ENCODE results near the gene ACTR5.
"Not testable (repeated sequence)": the region's sequence is repeated elsewhere in the genome, so short reads cannot be mapped to it uniquely, and the experiment has no call there.

The ACTR5 gene

DNA sequence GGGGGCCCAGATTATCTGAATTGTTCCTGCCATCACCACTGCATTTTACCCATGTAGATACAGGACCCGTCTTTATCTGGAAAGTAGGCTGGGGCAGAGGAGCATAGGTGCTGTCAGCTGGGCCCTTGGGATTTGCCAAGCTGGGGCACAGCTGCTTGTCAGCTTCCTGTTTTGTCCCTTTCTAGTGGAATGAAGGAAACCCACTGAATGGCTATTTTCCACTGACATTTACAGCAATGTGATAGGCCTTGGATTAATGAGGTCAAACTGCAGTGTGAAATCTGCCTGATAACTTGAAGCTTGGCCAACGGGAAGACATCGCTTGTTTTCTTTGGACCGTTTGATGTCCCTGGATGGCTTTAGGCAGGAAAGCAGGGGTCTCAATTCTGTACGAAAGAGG is 63.9 kb downstream of the ACTR5 start:
- H3K79me2 ChIP-seq (ENCODE audit: insufficient read depth, low read depth) = no peaks in the 10 kb centered on the region
- no peak overlapping the region for H3K27ac ChIP-seq
- no peaks in the 10 kb centered on the region for H3K4me1 ChIP-seq (ENCODE audit: low read depth, poor library complexity, severe bottlenecking)
- no peak overlapping the region for H3K9ac ChIP-seq
- no peaks in the 10 kb centered on the region for H3K27me3 ChIP-seq (ENCODE audit: insufficient read depth, low read depth)
- TF ChIP-seq, protein P1, sequence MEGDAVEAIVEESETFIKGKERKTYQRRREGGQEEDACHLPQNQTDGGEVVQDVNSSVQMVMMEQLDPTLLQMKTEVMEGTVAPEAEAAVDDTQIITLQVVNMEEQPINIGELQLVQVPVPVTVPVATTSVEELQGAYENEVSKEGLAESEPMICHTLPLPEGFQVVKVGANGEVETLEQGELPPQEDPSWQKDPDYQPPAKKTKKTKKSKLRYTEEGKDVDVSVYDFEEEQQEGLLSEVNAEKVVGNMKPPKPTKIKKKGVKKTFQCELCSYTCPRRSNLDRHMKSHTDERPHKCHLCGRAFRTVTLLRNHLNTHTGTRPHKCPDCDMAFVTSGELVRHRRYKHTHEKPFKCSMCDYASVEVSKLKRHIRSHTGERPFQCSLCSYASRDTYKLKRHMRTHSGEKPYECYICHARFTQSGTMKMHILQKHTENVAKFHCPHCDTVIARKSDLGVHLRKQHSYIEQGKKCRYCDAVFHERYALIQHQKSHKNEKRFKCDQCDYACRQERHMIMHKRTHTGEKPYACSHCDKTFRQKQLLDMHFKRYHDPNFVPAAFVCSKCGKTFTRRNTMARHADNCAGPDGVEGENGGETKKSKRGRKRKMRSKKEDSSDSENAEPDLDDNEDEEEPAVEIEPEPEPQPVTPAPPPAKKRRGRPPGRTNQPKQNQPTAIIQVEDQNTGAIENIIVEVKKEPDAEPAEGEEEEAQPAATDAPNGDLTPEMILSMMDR (conservative IDR thresholded peaks at IDR 0.05; ENCODE audit: low read depth, low read length) = no peak
- H3K4me2 ChIP-seq = no peak overlapping the region
- no peak overlapping the region for H2AFZ ChIP-seq (ENCODE audit: low read depth)
- no peak overlapping the region for H3K4me3 ChIP-seq (IDR thresholded peaks at IDR 0.05; ENCODE audit: insufficient read depth, low read depth, low read length)
- H4K20me1 ChIP-seq (ENCODE audit: insufficient read depth) = no peaks in the 10 kb centered on the region
- no peaks in the 10 kb centered on the region for H3K36me3 ChIP-seq (ENCODE audit: insufficient read depth)

DNA sequence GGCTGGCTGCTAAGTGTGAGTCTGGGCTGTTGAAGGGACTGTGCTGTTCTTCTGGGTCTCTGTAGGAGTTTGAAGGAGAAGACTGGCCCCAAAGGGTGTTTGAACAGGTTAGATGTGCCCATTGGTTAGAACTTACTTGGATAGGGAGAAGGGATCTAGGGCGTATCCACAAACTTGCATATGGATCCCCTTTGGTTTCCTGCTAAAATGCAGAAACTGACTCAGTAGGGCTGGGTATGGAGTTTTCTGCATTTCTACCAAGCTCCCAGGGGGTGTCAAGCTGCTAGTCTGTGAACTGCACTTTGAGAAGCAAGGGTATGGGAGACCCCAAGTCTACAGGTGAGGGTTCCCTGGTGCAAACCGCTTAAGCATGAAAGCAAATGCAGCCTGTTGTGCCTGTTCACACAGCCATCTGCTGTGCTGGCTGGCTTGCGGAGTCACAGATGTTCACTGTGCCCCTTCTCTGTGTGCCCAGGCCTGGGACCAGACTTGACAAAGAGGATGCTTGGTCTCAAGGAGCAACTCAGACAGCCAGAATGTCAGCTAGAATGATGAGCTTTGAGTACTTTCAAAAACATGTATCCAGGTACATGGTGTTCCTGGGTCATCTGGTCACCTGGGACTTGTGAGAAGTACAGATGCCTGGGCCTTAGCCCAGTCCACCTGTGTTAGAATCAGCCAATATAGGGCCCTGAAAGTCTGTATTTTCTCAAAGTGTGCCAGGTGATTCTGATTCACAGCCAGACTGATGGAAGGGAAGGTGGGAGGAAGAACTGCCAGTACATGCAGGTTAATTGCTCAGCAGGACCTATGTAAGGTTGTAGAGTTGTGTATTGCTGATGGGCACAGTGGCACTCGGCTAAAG is 64.7 kb downstream of the ACTR5 start:
- TF ChIP-seq, protein P1 (conservative IDR thresholded peaks at IDR 0.05; ENCODE audit: low read depth, low read length) = no peak
- Histone ChIP-seq H4K20me1 (ENCODE audit: insufficient read depth) (no peaks in the 10 kb centered on the region), H3K4me3 (IDR thresholded peaks at IDR 0.05; ENCODE audit: insufficient read depth, low read depth, low read length) (no peak overlapping the region), H3K27ac (no peak overlapping the region), H3K4me1 (ENCODE audit: low read depth, poor library complexity, severe bottlenecking) (no peaks in the 10 kb centered on the region), H3K4me2 (no peak overlapping the region), H3K9ac (no peak overlapping the region), H3K27me3 (ENCODE audit: insufficient read depth, low read depth) (no peaks in the 10 kb centered on the region), H3K36me3 (ENCODE audit: insufficient read depth) (no peaks in the 10 kb centered on the region), H2AFZ (ENCODE audit: low read depth) (no peak overlapping the region), H3K79me2 (ENCODE audit: insufficient read depth, low read depth) (no peaks in the 10 kb centered on the region)

DNA sequence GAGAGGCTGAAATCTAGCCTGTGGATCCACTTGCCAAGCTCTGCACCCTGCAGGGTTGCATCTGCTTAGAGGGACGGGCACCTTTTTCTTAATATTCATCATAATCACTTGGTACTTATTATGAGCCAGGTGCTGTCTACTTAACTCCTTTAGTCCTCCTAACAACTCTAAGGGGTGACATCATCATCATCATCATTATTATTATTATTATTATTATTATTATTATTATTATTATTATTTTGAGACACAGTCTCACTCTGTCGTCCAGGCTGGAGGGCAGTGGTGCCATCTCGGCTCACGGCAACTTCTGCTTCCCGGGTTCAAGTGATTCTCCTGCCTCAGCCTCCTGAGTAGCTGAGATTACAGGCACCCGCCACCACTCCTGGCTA is 65.3 kb downstream of the ACTR5 start:
- not testable (repeated sequence) for H3K4me1 ChIP-seq (ENCODE audit: low read depth, poor library complexity, severe bottlenecking); H3K27me3 ChIP-seq (ENCODE audit: insufficient read depth, low read depth); H3K4me3 ChIP-seq (IDR thresholded peaks at IDR 0.05; ENCODE audit: insufficient read depth, low read depth, low read length); H3K36me3 ChIP-seq (ENCODE audit: insufficient read depth); H3K27ac ChIP-seq; H3K9ac ChIP-seq; H3K79me2 ChIP-seq (ENCODE audit: insufficient read depth, low read depth); H4K20me1 ChIP-seq (ENCODE audit: insufficient read depth); H2AFZ ChIP-seq (ENCODE audit: low read depth); H3K4me2 ChIP-seq

DNA sequence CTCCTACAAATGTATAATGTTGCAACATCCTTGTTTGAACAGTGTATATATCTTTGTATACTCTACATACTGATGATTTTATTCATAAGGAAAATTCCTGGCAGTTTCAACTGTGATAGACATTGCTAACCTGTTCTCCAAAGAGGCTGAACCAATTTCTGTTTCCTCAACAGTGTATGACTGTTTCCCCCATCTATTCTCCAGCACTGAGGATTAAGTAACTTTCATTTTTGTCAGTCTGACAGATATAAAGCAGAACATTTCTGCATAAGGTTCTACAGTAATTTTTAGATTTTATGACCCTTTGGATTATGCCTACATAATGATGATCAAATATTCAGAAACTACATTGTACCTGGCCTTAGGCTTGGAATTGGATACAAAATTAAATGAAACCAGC is 67.2 kb downstream of the ACTR5 start:
- H3K4me2 ChIP-seq = no peak overlapping the region
- H2AFZ ChIP-seq (ENCODE audit: low read depth) = no peak overlapping the region
- H3K36me3 ChIP-seq (ENCODE audit: insufficient read depth) = no peaks in the 10 kb centered on the region
- no peaks in the 10 kb centered on the region for H3K27me3 ChIP-seq (ENCODE audit: insufficient read depth, low read depth)
- TF ChIP-seq, protein P1 (conservative IDR thresholded peaks at IDR 0.05; ENCODE audit: low read depth, low read length) = no peak
- H3K27ac ChIP-seq = no peak overlapping the region
- H3K4me1 ChIP-seq (ENCODE audit: low read depth, poor library complexity, severe bottlenecking) = no peaks in the 10 kb centered on the region
- no peaks in the 10 kb centered on the region for H4K20me1 ChIP-seq (ENCODE audit: insufficient read depth)
- no peak overlapping the region for H3K4me3 ChIP-seq (IDR thresholded peaks at IDR 0.05; ENCODE audit: insufficient read depth, low read depth, low read length)
- H3K79me2 ChIP-seq (ENCODE audit: insufficient read depth, low read depth) = no peaks in the 10 kb centered on the region
- no peak overlapping the region for H3K9ac ChIP-seq

Measured in KMS-11 (cell line).